HCT116 (cell line): ENCODE results near the gene RNF112. TPM values are rescaled to one million over a fixed set of nuclear protein-coding genes. Genes with fewer than 3 reads are reported as not detected.
A peak's percentile ranks its signal among the peaks of the same experiment; 100 is the strongest.

Source experiments
- ATAC-seq: fragments of 200-7000 bp; cut with Tn5 transposase; 2 replicates; pipeline ENCODE4 v1.9.1; 2020; ENCODE audit warnings: mild to moderate bottlenecking, moderate library complexity
- BruUV-seq: library from RNA; stranded (reverse); fragments of 400-500 nt; replicated peaks from 2 replicates; lab custom pipeline; 2021; lab: Mats Ljungman, UMichigan
- CTCF ChIA-PET: fragments of 300-600 bp; sonication (Branson Sonifier 250); formaldehyde crosslinking; loops from one replicate; lab custom pipeline; 2021; ENCODE audit warnings: antibody characterized with exemption; lab: Charles Lee
- POLR2A ChIA-PET: fragments of 300-600, 350-600 bp; sonication (Branson Sonifier 250); formaldehyde crosslinking; loops from one replicate; lab custom pipeline; 2021; ENCODE audit warnings: antibody characterized with exemption; lab: Charles Lee
- RAD21 ChIA-PET, 2 experiments: fragments of 300-600 bp; sonication (Branson Sonifier 250); formaldehyde crosslinking; loops; one replicate each; lab custom pipeline; 2023; ENCODE audit warnings: low total read pairs in 2 of 2; ENCODE audit not compliant: uncharacterized antibody in 2 of 2, unreplicated experiment in 2 of 2, low non-redundant PET in 1 of 2; lab: Charles Lee
- DNase-seq: peaks from one replicate; pipeline ENCODE4 v3.0.0-alpha.2; 2010; ENCODE audit warnings: low read depth, low spot score
- H2AFZ ChIP-seq: fragments of 200-600 bp; shearing (Covaris generic), sonication (generic); 2 replicates; pipeline ENCODE4 v1.6.1; 2017; ENCODE audit warnings: low read depth, mixed run types, mixed read lengths, antibody characterized with exemption, low read length; ENCODE audit not compliant: poor library complexity, severe bottlenecking
- H3K27ac ChIP-seq: 2 replicates; pipeline ENCODE4 v1.5.1; 2012; ENCODE audit warnings: low read depth, low read length
- H3K27me3 ChIP-seq: fragments of 200-600 bp; sonication (generic); 2 replicates; pipeline ENCODE4 v1.6.1; 2016; ENCODE audit warnings: mixed run types, low read length, mixed read lengths; ENCODE audit not compliant: insufficient read depth
- H3K36me3 ChIP-seq, 2 experiments: fragments of 200-500 bp in 1 of 2; fragments of 200-600 bp in 1 of 2; sonication (Bioruptor generic) in 1 of 2; sonication (generic) in 1 of 2; 2 replicates each; pipeline versions ENCODE4 v1.5.1 to v1.6.1; 2014 to 2016; ENCODE audit warnings: low read length in 2 of 2, inconsistent platforms in 1 of 2, mixed read lengths in 1 of 2, mixed run types in 1 of 2; ENCODE audit not compliant: insufficient read depth in 2 of 2, control insufficient read depth in 1 of 2
- H3K4me1 ChIP-seq, 2 experiments: fragments of 200-600 bp in 1 of 2; sonication (generic) in 1 of 2; 2 replicates each; pipeline versions ENCODE4 v1.5.1 to v1.6.1; 2012 to 2017; ENCODE audit warnings: low read length in 2 of 2, inconsistent platforms in 1 of 2, mild to moderate bottlenecking in 1 of 2, mixed read lengths in 1 of 2, mixed run types in 1 of 2, moderate library complexity in 1 of 2; ENCODE audit not compliant: insufficient read depth in 2 of 2, control insufficient read depth in 1 of 2
- H3K4me2 ChIP-seq: fragments of 200-600 bp; sonication (generic); 2 replicates; pipeline ENCODE4 v1.6.1; 2017; ENCODE audit warnings: mixed run types, low read length, mixed read lengths
- H3K4me3 ChIP-seq, 2 experiments: fragments of 200-600 bp in 1 of 2; sonication (generic) in 1 of 2; replicated peaks in 1 of 2; 2 replicates each; pipeline ENCODE4 v1.5.1; 2011 to 2016; ENCODE audit warnings: low read length in 2 of 2, control low read depth in 1 of 2, low read depth in 1 of 2, mild to moderate bottlenecking in 1 of 2, mixed read lengths in 1 of 2, mixed run types in 1 of 2
- H3K79me2 ChIP-seq: fragments of 200-600 bp; sonication (generic); 2 replicates; pipeline ENCODE4 v1.6.1; 2017; ENCODE audit warnings: mild to moderate bottlenecking, mixed run types, low read length, moderate library complexity, mixed read lengths; ENCODE audit not compliant: insufficient read depth
- H3K9ac ChIP-seq: fragments of 200-600 bp; sonication (generic); 2 replicates; pipeline ENCODE4 v1.6.1; 2016; ENCODE audit warnings: low read length, mixed read lengths
- H3K9me2 ChIP-seq: fragments of 200-600 bp; sonication (generic), shearing (Covaris generic); 2 replicates; pipeline ENCODE4 v1.6.1; 2017; ENCODE audit warnings: mixed run types, mild to moderate bottlenecking, moderate library complexity; ENCODE audit not compliant: insufficient read depth
- H3K9me3 ChIP-seq, 2 experiments: fragments of 200-500 bp in 1 of 2; fragments of 200-600 bp in 1 of 2; sonication (Bioruptor generic) in 1 of 2; sonication (generic) in 1 of 2; 2 replicates each; pipeline ENCODE4 v1.6.1; 2014 to 2017; ENCODE audit warnings: low read length in 2 of 2, mixed read lengths in 2 of 2, inconsistent platforms in 1 of 2, low read depth in 1 of 2, mild to moderate bottlenecking in 1 of 2, mixed run types in 1 of 2, moderate library complexity in 1 of 2; ENCODE audit not compliant: control insufficient read depth in 1 of 2, insufficient read depth in 1 of 2
- H4K20me1 ChIP-seq: fragments of 200-600 bp; sonication (generic), shearing (Covaris generic); 2 replicates; pipeline ENCODE4 v1.6.1; 2017; ENCODE audit warnings: mixed run types, mild to moderate bottlenecking, moderate library complexity; ENCODE audit not compliant: insufficient read depth
- ATF3 ChIP-seq: IDR thresholded peaks from 2 replicates; pipeline ENCODE4 v1.6.1; 2012
- CBX3 ChIP-seq: IDR thresholded peaks from 2 replicates; pipeline ENCODE4 v1.6.1; 2012; ENCODE audit warnings: low read depth
- CEBPB ChIP-seq: IDR thresholded peaks from 2 replicates; pipeline ENCODE4 v1.6.1; 2012; ENCODE audit warnings: low read depth
- CTCF ChIP-seq, 3 experiments: fragments of 200-600 bp in 1 of 3; sonication (generic) in 1 of 3; IDR thresholded peaks in 2 of 3; conservative IDR thresholded peaks in 1 of 3; 2 replicates each; pipeline ENCODE4 v1.5.1; 2012 to 2017; ENCODE audit warnings: low read depth in 2 of 3, low read length in 2 of 3, antibody characterized with exemption in 1 of 3, borderline replicate concordance in 1 of 3, control low read depth in 1 of 3, mild to moderate bottlenecking in 1 of 3, mixed read lengths in 1 of 3, mixed run types in 1 of 3, moderate library complexity in 1 of 3; ENCODE audit not compliant: insufficient read depth in 1 of 3
- EGR1 ChIP-seq: IDR thresholded peaks from 2 replicates; pipeline ENCODE4 v1.6.1; 2012; ENCODE audit warnings: low read depth
- EZH2phosphoT487 ChIP-seq: fragments of 200-600 bp; IDR thresholded peaks from 2 replicates; pipeline ENCODE4 v1.6.1; 2018; ENCODE audit warnings: antibody characterized with exemption, borderline replicate concordance
- FOSL1 ChIP-seq: IDR thresholded peaks from 2 replicates; pipeline ENCODE4 v1.6.1; 2012; ENCODE audit warnings: low read depth
- JUND ChIP-seq: IDR thresholded peaks from 2 replicates; pipeline ENCODE4 v1.6.1; 2012
- MAX ChIP-seq: IDR thresholded peaks from 2 replicates; pipeline ENCODE4 v1.6.1; 2012
- POLR2A ChIP-seq: IDR thresholded peaks from 2 replicates; pipeline ENCODE4 v1.7.0; 2011; ENCODE audit warnings: borderline replicate concordance; ENCODE audit not compliant: insufficient read depth, insufficient read length; ENCODE audit errors: extremely low read depth
- POLR2AphosphoS5 ChIP-seq: IDR thresholded peaks from 2 replicates; pipeline ENCODE4 v1.6.1; 2011; ENCODE audit warnings: mild to moderate bottlenecking, low read depth, low read length, moderate library complexity
- RAD21 ChIP-seq: IDR thresholded peaks from 2 replicates; pipeline ENCODE4 v1.6.1; 2012; ENCODE audit warnings: low read depth, mild to moderate bottlenecking
- REST ChIP-seq: IDR thresholded peaks from 2 replicates; pipeline ENCODE4 v1.6.1; 2012; ENCODE audit warnings: low read depth
- SIN3A ChIP-seq: IDR thresholded peaks from 2 replicates; pipeline ENCODE4 v1.6.1; 2012; ENCODE audit warnings: low read depth
- SP1 ChIP-seq: IDR thresholded peaks from 2 replicates; pipeline ENCODE4 v1.6.1; 2012; ENCODE audit warnings: low read depth
- ZBTB33 ChIP-seq: IDR thresholded peaks from 2 replicates; pipeline ENCODE4 v1.6.1; 2011; ENCODE audit warnings: mild to moderate bottlenecking, low read length, moderate library complexity; ENCODE audit not compliant: insufficient replicate concordance; ENCODE audit errors: extremely low read depth
- ZFX ChIP-seq: fragments of 450-650 bp; IDR thresholded peaks from 2 replicates; pipeline ENCODE4 v1.6.1; 2017
- ZNF274 ChIP-seq: fragments of 200-500 bp; sonication (Bioruptor generic); IDR thresholded peaks from 2 replicates; pipeline ENCODE4 v1.6.1; 2014; ENCODE audit warnings: mild to moderate bottlenecking, low read depth, low read length, inconsistent platforms
- intact Hi-C: fragments of 100-400 bp; cut with micrococcal nuclease; formaldehyde crosslinking; loops from 2 replicates; pipeline ENCODE4 v1.10.0; 2022
- total RNA-seq: library from RNA; stranded (reverse); gene quantifications from one replicate; pipeline ENCODE4 v1.2.1, GENCODE V29; 2021; ENCODE audit not compliant: unreplicated experiment

RNF112 gene
- total RNA-seq, 1 experiment from 2014 or later: 0.98 TPM

GRCh38 chr17:19362277-19363113 lies 48.5 kb upstream of the RNF112 start, which contains the start of gene B9D1:
Gene B9D1 (minus strand): TSS chr17:19362723. CDS start chr17:19362569, 154 bp downstream.
- Histone ChIP-seq H4K20me1 (no peaks in the 10 kb centered on the region), H3K27me3 (no peaks in the 10 kb centered on the region), H2AFZ (peak within 1 kb of the TSS; percentile 15), H3K4me3 (peak within 1 kb of the TSS; percentile 80 to 91), H3K9me2 (no peaks in the 10 kb centered on the region), H3K9me3 (no peaks in the 10 kb centered on the region), H3K27ac (peak within 1 kb of the TSS; percentile 76), H3K4me2 (peak within 1 kb of the TSS; percentile 86), H3K9ac (peak within 1 kb of the TSS; percentile 85), H3K79me2 (0 out of 2 replicates have a peak, but pooled peaks cover 12% of the 10 kb centered on the region), H3K36me3 (peaks cover 6 to 7% of the 10 kb centered on the region in 2 experiments; a peak in 1 of 4 replicates), H3K4me1 (peaks cover 9 to 28% of the 10 kb centered on the region in 2 experiments)
- no TSS peak for BruUV-seq
- ATAC-seq (peak; percentile 86), DNase-seq (peak; percentile 87)
- CTCF ChIA-PET: interaction anchor here (0.8 to 5.1 kb wide), 27 partner anchors 8 to 755 kb away, joined by 3 to 69 read pairs (median 3); partner anchors contain the start of genes ALDH3A2 and MAPK7
- RAD21 ChIA-PET: interaction anchor here (1.0 to 2.3 kb wide), 6 partner anchors 15 to 404 kb away, joined by 3 to 12 read pairs (median 8); partner anchors contain the start of gene MAPK7 (in 2 of the 2)
- POLR2A ChIA-PET: interaction anchor here (0.8 to 1.9 kb wide), 5 partner anchors 9 to 285 kb away, joined by 3 to 13 read pairs (median 3); partner anchors contain the start of gene MAPK7
- intact Hi-C loops: loop anchor here (1.0 to 5.0 kb wide), 4 partner anchors 85 to 404 kb away; no protein-coding TSS in a partner anchor
- TF ChIP-seq CEBPB: no peak
- TF ChIP-seq SP1: peak; percentile 46; the same call in 1 of the 2 replicates
- peak; percentile 73 to 99 (median 92) for TF ChIP-seq CTCF (IDR thresholded peaks at IDR 0.05 in 2 of 3, conservative IDR thresholded peaks at IDR 0.05 in 1 of 3; ENCODE audit: borderline replicate concordance in 1 of 3, insufficient read depth in 1 of 3, low read depth in 2 of 3, low read length in 2 of 3)
- 0 out of 2 replicates have a peak, but pooled peaks have one; percentile 35 for TF ChIP-seq SIN3A
- no peak for TF ChIP-seq JUND
- peak; percentile 100 for TF ChIP-seq RAD21
- TF ChIP-seq REST: no peak
- no peak for TF ChIP-seq CBX3
- no peak for TF ChIP-seq ZNF274
- TF ChIP-seq ZBTB33: peak; percentile 11
- peak; percentile 40; the same call in 1 of the 2 replicates for TF ChIP-seq EGR1
- TF ChIP-seq EZH2phosphoT487: no peak
- TF ChIP-seq ZFX: peak; percentile 84; the same call in 1 of the 2 replicates
- no peak for TF ChIP-seq FOSL1
- TF ChIP-seq POLR2AphosphoS5: peak; percentile 64
- TF ChIP-seq POLR2A: peak; percentile 0
- no peak for TF ChIP-seq ATF3
- peak; percentile 88 for TF ChIP-seq MAX
